ENCODE measurements around the gene CDR2.
"Not testable (repeated sequence)": the region's sequence is repeated elsewhere in the genome, so short reads cannot be mapped to it uniquely, and the experiment has no call there.

Gene CDR2

GRCh38 chr16:22375963-22376640 is 1.7 kb upstream of the CDR2 start:
- no peak for DNase-seq (ENCODE audit: low spot score)

GRCh38 chr16:22375117-22375962 is 921 bp upstream of the CDR2 start:
- DNase-seq (ENCODE audit: low spot score): no peak

- DNase-seq (ENCODE audit: low spot score): no peak
Observed at GRCh38 chr16:22373662-22374310, 633 bp downstream of the CDR2 start.

DNA sequence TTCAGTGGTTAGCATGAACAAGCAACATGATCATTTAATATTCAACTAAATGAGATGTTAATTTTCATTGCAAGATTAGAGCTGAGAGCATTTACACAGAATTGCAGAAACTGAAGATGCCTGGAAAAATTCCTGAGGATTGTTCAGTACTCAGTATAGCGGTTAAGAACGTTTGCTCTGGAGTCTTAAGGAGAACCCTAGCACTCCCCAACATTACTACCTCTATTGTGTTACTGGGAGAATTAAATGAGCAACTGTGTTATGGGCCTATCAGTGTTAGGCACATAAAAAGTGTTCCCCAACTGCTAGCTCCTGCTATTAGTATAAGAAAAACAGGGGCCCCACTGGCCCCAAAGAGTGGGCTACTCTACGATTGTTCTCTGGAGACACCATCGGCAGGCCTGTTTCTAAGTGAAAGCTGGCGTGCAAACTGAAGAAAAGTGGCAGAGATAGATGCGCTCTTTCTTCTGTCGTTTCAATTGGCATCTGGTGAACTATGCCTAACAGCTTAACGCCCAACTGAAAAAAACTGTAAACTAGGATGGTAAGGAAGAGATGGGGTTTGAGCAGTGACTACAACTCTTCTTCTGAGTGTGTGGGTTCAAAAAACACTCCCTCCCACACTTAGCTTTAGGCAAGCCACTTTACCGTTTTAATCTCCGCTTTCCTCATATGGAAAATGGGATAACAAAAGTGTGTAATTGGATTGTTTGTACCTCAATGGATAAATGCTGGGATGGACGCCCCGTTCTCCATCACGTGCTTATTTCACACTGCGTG is 1.3 kb downstream of the CDR2 start:
- DNase-seq (ENCODE audit: low spot score): no peak

GRCh38 chr16:22370038-22370820 is 4.2 kb downstream of the CDR2 start:
- DNase-seq (ENCODE audit: low spot score): no peak

DNA sequence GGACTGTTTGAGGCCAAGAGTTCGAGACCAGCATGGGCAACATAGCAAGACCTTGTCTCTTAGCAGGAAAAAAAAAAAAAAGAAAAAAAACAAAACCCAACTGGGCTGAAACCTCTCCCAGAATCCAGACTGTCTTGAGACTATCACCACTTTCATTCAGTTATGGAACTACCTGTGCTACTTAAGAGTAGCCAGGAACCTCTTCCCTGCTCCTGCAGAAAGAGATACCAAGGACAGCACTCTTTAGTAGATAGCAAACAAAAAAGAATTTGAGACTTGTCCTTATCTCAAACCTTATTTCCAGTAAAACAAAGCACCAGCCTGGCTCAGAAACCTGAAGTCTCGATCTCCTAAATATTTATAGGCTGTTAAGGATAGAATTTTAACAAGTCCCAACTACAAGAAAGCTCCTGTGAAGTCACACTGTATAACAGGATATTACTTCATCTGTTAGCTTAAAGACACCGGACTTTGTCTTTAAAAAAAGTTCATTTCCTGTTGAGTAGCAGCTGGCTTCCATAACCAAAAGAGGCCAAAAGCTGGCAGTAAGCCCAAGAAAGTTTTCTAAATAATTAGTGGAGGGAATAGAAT is 5.1 kb downstream of the CDR2 start:
- peak; percentile 74 for DNase-seq (ENCODE audit: low spot score)

- DNase-seq (ENCODE audit: low spot score): not testable (repeated sequence)
Observed at GRCh38 chr16:22368200-22368826, 6.1 kb downstream of the CDR2 start.

DNA sequence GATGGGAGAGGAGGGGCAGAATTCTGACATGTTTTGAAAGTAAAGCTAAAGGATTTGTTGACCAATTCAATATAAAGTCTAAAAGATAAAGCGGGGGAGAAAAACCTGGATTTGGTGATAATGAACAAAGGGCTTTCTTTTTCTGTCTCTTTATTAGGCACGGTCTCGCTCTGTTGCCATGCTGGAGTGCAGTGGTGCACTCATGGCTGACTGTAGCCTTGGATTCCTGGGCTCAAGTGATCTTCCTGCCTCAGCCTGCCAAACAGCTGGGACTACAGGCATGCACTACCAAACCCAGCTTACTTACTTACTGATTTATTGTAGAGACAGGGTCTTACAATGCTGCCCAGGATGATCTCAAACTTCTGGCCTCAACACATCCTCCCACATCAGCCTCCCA is 7.5 kb downstream of the CDR2 start:
- DNase-seq (ENCODE audit: low spot score): no peak

DNA sequence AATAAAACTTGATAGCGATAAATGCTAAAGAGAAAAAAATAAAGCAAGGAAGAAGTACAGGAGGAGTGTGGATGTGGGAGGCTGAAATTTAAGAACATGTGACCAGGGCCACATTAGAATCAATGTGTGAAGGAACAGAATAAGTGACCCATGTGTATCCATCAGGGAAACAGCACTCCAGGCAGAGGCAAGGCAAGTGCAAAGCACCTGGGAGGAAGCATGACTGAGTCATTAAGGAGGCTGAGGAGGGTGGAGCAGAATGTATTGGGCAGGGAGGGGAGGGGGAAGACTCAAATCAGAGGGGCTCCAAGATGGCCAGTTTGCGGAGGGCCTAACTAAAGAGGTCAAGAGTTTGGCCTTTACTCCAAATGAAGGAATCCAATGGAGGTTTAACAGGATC is 8.0 kb downstream of the CDR2 start:
- DNase-seq (ENCODE audit: low spot score): no peak

DNA sequence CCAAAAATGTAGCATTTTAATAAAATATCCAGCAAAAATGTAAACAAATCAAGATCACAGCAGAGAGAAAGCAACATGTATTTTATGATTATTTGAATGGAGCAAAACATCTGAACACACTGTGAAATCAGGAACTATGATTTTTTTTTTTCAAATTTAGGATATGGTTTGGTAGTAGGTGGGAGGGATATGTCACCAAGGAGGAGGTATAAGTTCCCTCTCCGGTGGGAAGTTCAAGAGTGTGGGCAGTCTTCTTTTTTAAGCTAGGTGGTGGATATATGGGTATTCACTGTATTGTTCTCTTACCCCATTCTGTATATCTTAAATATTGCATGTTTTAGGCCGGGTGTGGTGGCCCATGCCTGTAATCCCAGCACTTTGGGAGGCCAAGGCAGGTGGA is 10.2 kb downstream of the CDR2 start:
- DNase-seq (ENCODE audit: low spot score): no peak

DNA sequence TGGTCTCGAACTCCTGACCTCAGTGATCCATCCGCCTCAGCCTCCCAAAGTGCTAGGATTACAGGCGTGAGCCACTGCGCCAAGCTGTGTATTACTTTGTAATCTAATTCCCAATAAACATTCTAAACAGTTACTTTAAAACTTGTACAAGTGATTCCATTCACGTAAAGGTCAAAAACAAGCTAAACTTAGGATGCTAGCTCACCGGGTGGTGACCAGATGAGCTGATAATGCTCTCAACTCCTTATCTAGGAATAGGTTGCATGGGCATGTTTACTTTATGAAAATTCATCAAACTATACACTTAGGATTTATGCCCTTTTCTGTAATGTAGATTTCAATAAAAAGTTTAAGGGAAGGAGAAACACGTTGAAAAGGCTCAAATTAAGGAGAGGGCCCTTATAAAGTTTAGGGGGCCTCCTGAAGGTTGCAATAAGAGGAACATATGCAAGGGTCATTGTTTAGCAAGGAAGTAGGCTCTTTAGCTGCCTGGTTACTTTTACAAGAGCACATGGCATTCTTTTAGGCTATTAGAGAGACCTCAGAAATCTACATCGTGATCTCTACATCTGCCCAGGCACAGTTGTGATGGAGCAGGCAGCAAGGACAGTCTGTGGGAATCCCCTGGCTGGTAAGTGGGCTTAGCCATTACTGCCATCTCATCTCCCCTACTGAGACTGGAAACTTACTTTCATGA is 13.3 kb downstream of the CDR2 start:
- no peak for DNase-seq (ENCODE audit: low spot score)

DNA sequence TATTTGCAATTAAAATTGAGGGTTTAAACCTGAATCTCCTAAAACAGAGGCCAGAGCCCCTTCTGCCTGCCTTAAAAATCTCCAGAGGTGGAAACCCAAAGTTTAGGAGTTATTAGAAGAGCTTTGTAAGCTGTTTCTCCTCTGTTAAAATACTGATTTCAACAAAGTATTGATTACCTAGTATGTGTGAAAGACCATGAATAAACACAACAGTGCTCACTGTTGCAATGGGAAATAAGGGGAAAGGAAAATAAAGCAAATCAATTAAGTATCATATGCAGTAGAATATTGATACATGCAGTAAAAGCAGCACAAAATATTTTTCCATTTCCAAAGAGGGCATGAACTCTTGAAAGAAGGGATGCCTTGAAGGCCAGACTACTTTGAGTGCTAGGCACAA is 14.7 kb downstream of the CDR2 start:
- DNase-seq (ENCODE audit: low spot score): no peak

DNA sequence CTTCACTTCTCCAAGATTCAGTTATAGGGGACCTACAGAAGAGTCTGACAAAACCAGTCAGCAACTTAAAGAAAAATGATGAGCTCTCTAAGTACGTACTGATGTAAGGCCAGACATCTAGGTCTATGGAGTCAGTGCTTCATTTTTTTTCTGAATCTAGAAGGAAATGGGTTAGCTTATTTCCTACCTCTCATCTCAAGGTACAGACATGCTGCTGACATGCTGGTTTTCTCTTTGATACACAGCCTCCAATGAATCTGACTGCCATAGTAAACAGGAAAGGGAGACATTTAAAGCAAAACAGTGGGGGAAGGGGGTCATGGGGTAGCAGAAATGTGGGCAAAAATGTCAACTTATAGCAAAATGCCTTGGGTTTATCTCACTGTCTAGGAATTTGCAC is 16.4 kb downstream of the CDR2 start:
- DNase-seq (ENCODE audit: low spot score): no peak

GRCh38 chr16:22357635-22357971 is 16.8 kb downstream of the CDR2 start:
- no peak for DNase-seq (ENCODE audit: low spot score)

- no peak for DNase-seq (ENCODE audit: low spot score)
Observed at GRCh38 chr16:22356930-22357634, 17.3 kb downstream of the CDR2 start.

GRCh38 chr16:22355487-22355908 is 18.9 kb downstream of the CDR2 start:
- DNase-seq (ENCODE audit: low spot score): no peak

DNA sequence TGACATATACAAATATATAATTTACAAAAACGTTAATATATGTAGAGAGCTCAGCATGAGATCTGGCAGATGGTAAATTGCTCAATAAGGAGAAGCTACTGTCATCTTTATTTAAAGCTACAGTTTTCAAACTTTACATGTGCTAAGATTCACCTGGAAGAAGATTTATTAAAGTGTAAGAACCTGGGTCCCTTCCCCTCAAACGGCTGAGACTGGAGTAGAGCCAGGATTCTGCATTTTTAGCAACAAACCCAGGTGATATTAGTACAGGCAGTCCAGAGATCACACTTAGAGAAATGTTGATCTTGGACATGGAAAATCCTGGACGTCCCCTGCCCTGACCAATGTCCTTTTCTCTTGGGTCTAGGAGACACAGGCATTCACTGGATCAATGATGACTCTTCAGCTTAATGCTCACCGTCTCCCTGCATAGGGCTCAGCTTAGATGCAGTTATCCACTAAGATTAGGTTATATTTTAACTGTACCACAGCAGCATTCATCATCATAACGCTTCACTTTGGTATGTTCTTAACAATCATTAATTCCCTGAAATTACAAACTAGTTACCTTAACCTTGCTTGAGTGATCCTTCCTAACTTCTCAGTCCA is 20.4 kb downstream of the CDR2 start:
- DNase-seq (ENCODE audit: low spot score): no peak

DNA sequence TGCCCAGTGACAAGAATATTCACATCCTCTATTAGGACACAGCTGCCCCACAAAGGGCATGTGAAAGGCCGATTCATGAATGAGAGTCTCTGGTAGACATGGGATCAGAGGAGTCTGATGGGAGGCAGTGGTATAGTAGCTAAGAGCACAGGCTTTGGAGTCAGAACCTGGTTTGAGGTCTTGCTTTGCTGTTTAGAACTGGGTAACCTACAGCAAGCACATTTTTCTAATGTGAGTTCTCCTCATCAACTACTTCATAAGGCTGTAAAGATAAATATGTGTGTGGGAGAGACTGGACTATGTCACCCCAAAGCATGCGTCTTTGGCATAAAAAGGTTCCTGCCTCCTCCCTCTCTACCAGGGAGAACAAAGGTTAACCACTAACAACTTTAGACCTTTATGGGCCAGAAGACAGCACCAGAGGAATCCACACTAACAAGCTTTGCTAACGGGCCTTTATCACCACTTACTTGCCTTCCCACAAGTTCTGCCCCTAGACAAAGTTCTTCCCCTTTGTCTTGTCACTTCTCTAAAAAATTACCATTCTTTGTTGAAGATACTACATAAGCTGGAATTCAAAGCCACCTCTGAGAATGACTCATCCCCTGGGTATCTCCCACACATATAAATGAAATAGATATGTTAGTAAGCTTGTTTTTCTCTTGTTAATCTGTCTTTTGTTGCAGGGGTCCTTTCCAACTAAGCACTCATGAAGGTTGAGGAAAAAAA is 21.1 kb downstream of the CDR2 start:
- peak; percentile 33 for DNase-seq (ENCODE audit: low spot score)

Data from kidney capillary endothelial cell (primary cell).